GM13977 (cell line): ENCODE results near the gene AIF1.

ENCODE experiments used
- DNase-seq: peaks from one replicate; pipeline ENCODE4 v3.0.0; 2012; ENCODE audit warnings: low spot score
- in situ Hi-C: fragments of 300-500 bp; cut with MboI; formaldehyde crosslinking; loops from one replicate; pipeline ENCODE4 v1.12.0; 2022; ENCODE audit warnings: low sequenced_read_pairs, low pct_unique_long_range_greater_than_20kb, mixed read lengths, inconsistent platforms; ENCODE audit not compliant: unreplicated experiment
- TF ChIP-seq, protein P1 (sequence below): IDR thresholded peaks from 2 replicates; pipeline ENCODE4 v1.5.1; 2012; ENCODE audit warnings: mild to moderate bottlenecking, control low read depth; ENCODE audit not compliant: insufficient read depth; ENCODE audit errors: extremely low read depth, missing control alignments

The AIF1 gene

GRCh38 chr6:31630177-31630934 lies 15.3 kb downstream of the AIF1 start:
- in situ Hi-C loops: no loop called here
- TF ChIP-seq, protein P1, sequence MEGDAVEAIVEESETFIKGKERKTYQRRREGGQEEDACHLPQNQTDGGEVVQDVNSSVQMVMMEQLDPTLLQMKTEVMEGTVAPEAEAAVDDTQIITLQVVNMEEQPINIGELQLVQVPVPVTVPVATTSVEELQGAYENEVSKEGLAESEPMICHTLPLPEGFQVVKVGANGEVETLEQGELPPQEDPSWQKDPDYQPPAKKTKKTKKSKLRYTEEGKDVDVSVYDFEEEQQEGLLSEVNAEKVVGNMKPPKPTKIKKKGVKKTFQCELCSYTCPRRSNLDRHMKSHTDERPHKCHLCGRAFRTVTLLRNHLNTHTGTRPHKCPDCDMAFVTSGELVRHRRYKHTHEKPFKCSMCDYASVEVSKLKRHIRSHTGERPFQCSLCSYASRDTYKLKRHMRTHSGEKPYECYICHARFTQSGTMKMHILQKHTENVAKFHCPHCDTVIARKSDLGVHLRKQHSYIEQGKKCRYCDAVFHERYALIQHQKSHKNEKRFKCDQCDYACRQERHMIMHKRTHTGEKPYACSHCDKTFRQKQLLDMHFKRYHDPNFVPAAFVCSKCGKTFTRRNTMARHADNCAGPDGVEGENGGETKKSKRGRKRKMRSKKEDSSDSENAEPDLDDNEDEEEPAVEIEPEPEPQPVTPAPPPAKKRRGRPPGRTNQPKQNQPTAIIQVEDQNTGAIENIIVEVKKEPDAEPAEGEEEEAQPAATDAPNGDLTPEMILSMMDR: no peak
- DNase-seq: no peak

DNA sequence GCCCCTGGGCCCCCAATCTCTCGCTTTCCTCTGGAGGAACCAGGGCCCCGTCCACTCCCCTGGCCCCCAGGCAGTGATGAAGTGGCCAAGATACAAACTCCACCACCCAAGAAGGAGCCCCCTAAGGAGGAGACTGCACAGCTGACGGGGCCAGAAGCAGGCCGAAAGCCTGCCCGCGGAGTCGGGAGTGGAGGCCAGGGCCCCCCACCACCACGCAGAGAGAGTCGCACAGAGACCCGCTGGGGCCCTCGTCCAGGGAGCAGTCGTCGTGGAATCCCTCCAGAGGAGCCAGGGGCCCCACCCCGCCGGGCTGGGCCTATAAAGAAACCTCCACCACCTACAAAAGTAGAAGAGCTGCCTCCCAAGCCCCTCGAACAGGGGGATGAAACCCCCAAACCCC lies 16.2 kb downstream of the AIF1 start:
- DNase-seq: no peak
- TF ChIP-seq, protein P1: no peak
- in situ Hi-C loops: no loop called here

- in situ Hi-C loops: no loop called here
- no peak for DNase-seq
- TF ChIP-seq, protein P1: no peak
These were observed 16.7 kb downstream of the AIF1 start for GRCh38 chr6:31631681-31632278.

DNA sequence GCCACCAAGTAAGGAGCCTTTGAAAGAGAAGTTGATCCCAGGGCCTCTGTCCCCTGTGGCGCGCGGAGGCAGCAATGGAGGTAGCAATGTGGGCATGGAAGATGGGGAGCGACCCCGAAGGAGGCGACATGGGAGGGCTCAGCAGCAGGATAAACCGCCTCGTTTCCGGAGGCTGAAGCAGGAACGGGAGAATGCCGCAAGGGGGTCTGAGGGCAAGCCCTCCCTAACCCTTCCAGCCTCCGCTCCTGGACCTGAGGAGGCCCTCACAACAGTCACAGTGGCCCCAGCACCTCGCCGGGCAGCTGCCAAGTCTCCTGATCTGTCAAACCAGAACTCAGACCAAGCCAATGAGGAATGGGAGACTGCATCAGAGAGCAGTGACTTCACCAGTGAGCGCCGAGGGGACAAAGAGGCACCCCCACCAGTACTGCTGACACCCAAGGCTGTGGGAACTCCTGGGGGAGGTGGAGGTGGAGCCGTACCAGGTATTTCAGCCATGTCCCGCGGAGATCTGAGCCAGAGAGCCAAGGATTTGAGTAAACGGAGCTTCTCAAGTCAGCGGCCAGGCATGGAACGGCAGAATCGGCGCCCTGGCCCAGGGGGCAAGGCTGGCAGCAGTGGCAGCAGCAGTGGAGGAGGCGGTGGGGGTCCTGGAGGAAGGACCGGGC lies 17.4 kb downstream of the AIF1 start:
- DNase-seq: no peak
- in situ Hi-C loops: no loop called here
- TF ChIP-seq, protein P1: no peak

DNA sequence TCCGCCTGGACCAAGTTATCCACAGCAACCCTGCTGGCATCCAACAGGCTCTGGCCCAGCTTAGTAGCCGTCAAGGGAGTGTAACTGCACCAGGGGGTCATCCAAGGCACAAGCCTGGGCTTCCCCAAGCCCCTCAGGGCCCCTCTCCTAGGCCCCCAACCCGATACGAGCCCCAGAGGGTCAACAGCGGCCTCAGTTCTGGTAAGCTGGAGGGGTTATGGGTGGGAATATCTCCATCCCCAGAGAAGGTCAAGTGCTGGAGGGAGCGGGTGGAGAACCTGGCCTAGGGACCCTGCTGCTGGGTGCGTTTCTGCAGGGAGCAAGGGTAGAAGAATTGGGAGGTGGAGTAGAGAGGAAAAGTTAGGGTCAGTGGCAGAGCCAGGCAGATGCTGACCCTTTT lies 18.4 kb downstream of the AIF1 start:
- DNase-seq: no peak
- in situ Hi-C loops: no loop called here
- TF ChIP-seq, protein P1: no peak

DNA sequence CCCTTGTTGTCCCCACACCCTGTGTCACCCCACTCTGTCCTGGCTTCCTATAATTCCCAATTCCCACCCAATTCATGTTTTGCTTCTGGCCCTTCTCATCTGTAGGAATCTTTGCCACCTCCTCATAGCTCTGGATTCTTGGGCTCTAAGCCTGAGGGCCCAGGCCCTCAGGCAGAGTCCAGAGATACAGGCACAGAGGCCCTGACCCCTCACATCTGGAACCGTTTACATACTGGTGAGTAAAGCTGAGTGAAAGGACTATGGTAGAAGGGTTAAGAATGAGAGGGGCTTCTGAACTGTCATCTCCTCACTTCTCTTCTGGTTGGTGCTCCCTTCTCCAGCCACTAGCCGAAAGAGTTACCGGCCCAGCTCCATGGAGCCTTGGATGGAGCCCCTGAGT lies 19.1 kb downstream of the AIF1 start:
- in situ Hi-C loops: no loop called here
- no peak for DNase-seq
- TF ChIP-seq, protein P1: no peak
